ENCODE results near the gene CELSR2.

CELSR2 gene

DNA sequence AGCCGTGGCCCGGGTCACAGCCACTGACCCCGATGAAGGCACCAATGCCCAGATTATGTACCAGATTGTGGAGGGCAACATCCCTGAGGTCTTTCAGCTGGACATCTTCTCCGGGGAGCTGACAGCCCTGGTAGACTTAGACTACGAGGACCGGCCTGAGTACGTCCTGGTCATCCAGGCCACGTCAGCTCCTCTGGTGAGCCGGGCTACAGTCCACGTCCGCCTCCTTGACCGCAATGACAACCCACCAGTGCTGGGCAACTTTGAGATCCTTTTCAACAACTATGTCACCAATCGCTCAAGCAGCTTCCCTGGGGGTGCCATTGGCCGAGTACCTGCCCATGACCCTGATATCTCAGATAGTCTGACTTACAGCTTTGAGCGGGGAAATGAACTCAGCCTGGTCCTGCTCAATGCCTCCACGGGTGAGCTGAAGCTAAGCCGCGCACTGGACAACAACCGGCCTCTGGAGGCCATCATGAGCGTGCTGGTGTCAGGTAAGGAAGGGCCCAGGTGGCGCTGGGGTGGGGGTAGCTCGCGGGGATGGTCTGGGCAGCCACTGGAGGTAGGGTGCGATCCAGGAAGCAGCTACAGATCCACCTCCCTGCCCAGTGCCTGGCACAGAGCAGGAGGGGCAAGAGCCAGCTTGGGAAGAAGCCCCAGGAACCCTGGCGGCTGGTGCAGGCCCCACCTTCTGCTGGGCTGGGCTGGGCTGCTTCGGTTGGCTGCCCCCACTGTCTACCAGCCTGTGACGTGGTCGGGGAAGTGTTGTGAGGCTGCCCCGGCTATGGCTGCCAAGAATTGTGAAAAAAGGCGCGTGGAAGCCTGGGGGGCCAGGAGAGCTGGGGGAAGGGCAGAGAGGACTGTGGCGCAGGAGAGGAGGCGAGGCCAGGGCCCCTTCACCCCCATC lies 3.8 kb downstream of the CELSR2 start:
- H3K27ac Mint-ChIP-seq: no peak overlapping the region
- DNase-seq (ENCODE audit: low spot score in 2 of 2): peak in 1 of 2 donors; percentile 25
- peak overlapping the region; percentile 56 for H3K4me3 Mint-ChIP-seq
- no peaks in the 10 kb centered on the region for H3K9me3 Mint-ChIP-seq
- peak; percentile 70 for ATAC-seq (ENCODE audit: low read depth)
- peaks cover 17% of the 10 kb centered on the region for H3K4me1 Mint-ChIP-seq
- H3K27me3 Mint-ChIP-seq: peaks cover 20% of the 10 kb centered on the region
- H3K36me3 Mint-ChIP-seq: no peaks in the 10 kb centered on the region

DNA sequence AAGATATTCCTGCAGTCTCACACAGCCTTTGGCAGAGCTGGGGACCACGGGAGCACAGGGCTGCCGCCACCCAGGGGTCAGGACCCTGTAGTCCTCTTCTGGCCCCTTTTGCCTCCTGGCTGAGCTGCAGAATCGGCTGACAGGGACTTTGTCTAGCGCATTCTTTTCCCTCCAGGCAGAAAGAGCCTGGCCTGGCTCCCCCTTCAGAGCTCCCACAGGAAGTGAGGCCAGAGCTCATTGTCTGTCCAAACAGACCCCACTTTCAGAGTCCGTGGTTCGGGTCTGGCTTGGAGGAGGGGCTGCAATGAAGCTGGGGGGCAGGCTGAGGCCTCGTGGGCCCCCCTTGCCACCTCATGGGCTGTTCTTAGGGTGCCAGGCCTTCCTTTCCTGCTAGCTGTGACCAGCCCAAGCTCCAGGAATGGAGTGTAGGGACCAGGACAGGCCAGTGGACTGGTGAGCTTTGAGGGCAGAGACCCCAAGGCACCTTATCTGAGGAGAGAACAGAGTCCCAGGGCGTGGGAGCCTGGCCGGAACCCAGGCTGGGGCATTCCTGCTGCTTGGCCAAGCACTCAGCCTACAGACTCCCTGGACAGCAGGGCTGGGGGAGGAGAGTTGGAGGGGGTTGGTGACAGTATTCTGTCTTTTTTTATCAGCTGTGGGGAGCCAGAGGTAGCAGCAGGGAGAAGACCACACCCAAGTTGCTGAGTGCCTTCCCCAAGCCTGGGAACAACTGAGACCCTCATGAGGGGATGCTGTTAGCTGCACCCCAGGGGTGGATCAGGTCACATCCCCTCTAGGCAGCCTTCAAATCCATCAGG lies 4.7 kb downstream of the CELSR2 start:
- H3K4me1 Mint-ChIP-seq: peaks cover 15% of the 10 kb centered on the region
- no peaks in the 10 kb centered on the region for H3K36me3 Mint-ChIP-seq
- ATAC-seq (ENCODE audit: low read depth): no peak

DNA sequence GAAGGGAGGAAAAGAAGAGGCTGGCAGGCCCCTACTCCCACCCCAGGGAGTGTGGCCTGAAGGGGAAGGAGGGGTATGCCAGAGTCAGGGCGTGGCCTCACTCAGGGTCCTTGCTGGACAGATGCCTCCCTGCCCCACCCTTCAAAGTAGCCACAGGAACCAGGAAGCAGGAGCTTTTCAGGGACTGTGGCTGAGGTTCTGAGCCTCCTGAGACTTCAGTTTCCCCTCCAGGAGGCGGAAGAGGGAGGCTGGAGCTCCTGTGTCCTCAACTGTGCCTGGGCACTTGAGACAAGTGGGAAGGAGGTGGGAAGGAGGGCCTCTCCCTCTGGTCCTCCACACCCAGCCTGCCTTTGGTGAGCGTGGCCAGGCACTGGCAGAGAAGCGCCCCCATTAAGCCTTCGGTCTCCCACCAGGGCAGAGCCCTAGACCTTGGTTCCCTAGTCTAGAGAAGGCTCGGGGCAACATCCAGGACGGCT lies 5.3 kb downstream of the CELSR2 start:
- no peaks in the 10 kb centered on the region for H3K9me3 Mint-ChIP-seq
- DNase-seq (ENCODE audit: low spot score in 2 of 2) (no peak), ATAC-seq (ENCODE audit: low read depth) (no peak)
- no peak overlapping the region for H3K27ac Mint-ChIP-seq
- H3K27me3 Mint-ChIP-seq: peaks cover 20% of the 10 kb centered on the region
- no peak overlapping the region for H3K4me3 Mint-ChIP-seq
- H3K4me1 Mint-ChIP-seq: peaks cover 13% of the 10 kb centered on the region
- no peaks in the 10 kb centered on the region for H3K36me3 Mint-ChIP-seq

More for the DNA sequence above, 4.7 kb downstream of the CELSR2 start:
- DNase-seq (ENCODE audit: low spot score in 2 of 2): no peak
- Mint-ChIP-seq H3K4me3 (no peak overlapping the region), H3K27ac (no peak overlapping the region), H3K9me3 (no peaks in the 10 kb centered on the region), H3K27me3 (peaks cover 20% of the 10 kb centered on the region)

DNA sequence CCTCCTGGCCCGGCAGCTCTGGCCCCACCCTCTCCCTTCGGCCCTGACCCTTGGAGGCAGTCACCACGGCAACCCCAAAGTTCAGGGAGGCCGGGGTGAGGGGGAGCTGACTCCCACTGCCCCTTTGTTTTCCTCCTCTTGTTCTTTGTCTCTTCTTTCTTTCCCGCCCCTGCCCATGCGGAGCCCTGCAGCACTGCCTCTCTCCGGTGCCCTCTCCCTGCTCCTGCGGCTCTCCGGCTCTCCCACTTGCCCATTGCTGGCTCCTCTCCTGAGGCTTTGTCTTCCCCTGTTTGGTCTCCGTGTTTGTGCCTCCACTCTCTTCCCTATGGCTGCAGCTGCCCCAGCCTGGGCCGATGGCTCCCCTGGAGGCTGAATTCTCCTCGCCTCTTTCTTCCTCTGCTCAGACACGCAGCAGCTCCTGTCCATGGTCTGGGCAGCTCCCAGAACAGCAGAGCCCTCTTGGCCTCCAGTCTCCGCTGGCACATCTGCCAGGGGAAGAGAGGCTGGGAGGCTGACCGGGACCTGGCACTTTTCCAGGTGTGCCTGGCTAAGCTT lies 5.8 kb downstream of the CELSR2 start:
- H3K27me3 Mint-ChIP-seq: peaks cover 20% of the 10 kb centered on the region
- ATAC-seq (ENCODE audit: low read depth) (no peak), DNase-seq (ENCODE audit: low spot score in 2 of 2) (no peak)
- H3K4me1 Mint-ChIP-seq: peaks cover 13% of the 10 kb centered on the region
- no peaks in the 10 kb centered on the region for H3K36me3 Mint-ChIP-seq
- no peak overlapping the region for H3K27ac Mint-ChIP-seq
- no peak overlapping the region for H3K4me3 Mint-ChIP-seq
- no peaks in the 10 kb centered on the region for H3K9me3 Mint-ChIP-seq

DNA sequence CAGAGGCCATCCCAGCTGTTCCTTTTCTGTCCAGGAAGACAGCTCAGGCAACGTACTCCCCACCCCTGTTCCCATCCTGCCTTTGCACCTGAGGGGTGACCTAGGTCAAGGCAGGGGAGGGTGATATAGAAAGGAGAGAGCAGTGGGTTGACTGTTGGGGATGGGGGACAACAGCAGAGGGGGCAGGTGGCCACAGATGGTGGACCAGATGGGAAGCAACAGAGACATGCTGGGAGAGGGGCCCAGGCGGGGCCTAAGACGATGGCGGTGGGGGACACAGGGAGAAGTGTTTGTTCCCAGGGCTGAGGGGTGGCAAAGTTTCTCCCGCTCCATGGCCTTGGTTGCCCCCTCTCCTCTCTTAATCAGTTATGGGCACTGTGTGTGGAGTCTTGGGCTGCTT lies 6.3 kb downstream of the CELSR2 start:
- ATAC-seq (ENCODE audit: low read depth) (no peak), DNase-seq (ENCODE audit: low spot score in 2 of 2) (no peak)
- Mint-ChIP-seq H3K4me3 (no peak overlapping the region), H3K9me3 (no peaks in the 10 kb centered on the region), H3K4me1 (peaks cover 13% of the 10 kb centered on the region), H3K27ac (no peak overlapping the region), H3K36me3 (no peaks in the 10 kb centered on the region), H3K27me3 (peaks cover 19% of the 10 kb centered on the region)

DNA sequence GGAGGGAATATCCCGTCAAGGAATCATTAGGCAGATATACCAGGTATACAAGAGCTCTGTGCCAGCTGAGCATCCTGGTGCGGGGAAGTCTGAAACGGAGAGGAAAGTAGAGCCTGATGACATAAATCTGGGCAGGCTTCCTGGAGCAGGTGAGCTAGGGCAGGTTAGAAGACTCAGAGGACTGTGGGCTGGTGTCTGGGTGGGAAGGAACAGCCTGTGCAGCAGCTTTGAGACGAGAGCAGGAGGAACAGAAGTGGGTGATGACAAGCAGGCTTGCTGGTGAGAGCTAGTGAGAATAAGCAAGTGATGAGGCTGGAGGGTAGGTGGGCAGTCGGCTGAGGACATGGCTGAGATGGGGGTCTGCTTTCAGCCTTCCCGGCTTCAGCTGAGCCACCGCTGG lies 6.7 kb downstream of the CELSR2 start:
- DNase-seq (ENCODE audit: low spot score in 2 of 2): no peak
- Mint-ChIP-seq H3K4me3 (no peak overlapping the region), H3K27ac (no peak overlapping the region), H3K27me3 (peaks cover 16% of the 10 kb centered on the region), H3K4me1 (peaks cover 13% of the 10 kb centered on the region), H3K9me3 (no peaks in the 10 kb centered on the region), H3K36me3 (no peaks in the 10 kb centered on the region)
- no peak for ATAC-seq (ENCODE audit: low read depth)

DNA sequence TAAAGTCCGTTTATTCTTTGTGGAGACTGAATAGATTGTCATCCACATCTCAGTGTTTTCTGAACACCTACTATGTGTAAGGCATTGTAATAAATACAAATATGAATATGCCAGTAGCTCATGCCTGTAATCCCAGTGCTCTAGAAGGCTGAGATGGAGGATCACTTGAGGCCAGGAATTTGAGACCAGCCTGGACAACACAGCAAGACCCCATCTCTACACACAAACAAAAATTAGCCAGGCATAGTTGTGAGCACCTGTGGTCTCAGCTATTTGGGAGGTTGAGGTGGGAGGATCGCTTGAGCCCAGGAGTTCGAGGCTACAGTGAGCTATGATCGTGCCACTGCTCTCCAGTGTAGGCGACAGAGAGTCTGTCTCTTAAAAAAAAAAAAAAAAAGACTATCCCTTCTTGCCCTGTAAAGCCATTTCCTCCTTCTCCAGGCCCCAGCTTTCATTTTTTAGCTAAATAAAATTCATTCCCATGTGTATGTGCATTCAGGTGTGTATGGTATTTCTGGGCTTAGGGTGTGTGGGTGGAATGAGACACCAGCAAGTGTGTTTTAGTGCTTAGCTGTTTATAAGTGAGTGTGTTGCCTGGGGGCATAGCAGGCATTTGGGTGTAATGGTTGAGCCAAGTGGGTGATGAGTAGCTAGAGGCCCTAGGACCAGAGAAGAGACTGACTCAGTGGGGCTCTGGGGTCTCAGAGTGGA lies 7.8 kb downstream of the CELSR2 start:
- no peak overlapping the region for H3K4me3 Mint-ChIP-seq
- ATAC-seq (ENCODE audit: low read depth): no peak
- no peaks in the 10 kb centered on the region for H3K36me3 Mint-ChIP-seq
- no peak overlapping the region for H3K27ac Mint-ChIP-seq
- peaks cover 13% of the 10 kb centered on the region for H3K4me1 Mint-ChIP-seq
- DNase-seq (ENCODE audit: low spot score in 2 of 2): no peak
- H3K9me3 Mint-ChIP-seq: no peaks in the 10 kb centered on the region
- H3K27me3 Mint-ChIP-seq: peaks cover 12% of the 10 kb centered on the region

DNA sequence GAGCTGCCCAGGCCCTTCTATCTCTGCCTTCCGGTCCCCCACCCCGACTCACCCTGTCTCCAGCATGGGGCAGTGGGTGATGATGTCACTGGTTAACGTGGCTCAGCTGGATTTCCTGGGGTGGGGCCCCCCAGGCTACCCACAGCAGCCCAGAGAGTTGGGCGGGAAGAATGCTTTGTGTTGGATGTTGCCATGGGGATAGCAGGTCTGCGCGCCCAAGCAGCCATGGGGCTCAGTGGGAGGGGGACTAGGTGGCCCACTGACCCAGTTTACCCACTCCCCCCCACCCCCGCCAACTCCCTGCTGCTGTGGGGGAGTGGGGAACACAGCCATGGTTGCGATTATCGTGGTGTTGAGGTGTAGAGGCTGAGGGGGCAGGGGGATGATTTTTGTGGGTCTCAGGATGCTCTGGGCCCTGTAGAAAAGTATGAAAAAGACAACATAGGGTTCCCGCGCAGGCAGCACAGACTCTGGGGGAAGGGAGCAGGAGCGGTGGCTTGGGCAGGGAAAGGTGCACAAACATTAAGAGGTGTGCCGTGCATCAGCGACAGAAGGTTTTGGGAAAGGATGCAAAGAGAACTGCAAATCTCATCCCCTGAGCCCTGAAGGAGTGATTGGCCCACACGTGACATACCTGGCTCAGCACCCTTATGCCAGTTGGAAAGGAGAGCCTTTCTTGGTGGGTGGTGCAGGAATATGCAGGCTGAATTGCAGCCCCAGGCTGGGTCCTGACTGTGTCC lies 8.5 kb downstream of the CELSR2 start:
- Mint-ChIP-seq H3K4me3 (no peak overlapping the region), H3K27ac (no peak overlapping the region), H3K27me3 (peaks cover 10% of the 10 kb centered on the region), H3K9me3 (no peaks in the 10 kb centered on the region), H3K36me3 (no peaks in the 10 kb centered on the region), H3K4me1 (peaks cover 10% of the 10 kb centered on the region)
- DNase-seq (ENCODE audit: low spot score in 2 of 2): no peak
- ATAC-seq (ENCODE audit: low read depth): no peak

DNA sequence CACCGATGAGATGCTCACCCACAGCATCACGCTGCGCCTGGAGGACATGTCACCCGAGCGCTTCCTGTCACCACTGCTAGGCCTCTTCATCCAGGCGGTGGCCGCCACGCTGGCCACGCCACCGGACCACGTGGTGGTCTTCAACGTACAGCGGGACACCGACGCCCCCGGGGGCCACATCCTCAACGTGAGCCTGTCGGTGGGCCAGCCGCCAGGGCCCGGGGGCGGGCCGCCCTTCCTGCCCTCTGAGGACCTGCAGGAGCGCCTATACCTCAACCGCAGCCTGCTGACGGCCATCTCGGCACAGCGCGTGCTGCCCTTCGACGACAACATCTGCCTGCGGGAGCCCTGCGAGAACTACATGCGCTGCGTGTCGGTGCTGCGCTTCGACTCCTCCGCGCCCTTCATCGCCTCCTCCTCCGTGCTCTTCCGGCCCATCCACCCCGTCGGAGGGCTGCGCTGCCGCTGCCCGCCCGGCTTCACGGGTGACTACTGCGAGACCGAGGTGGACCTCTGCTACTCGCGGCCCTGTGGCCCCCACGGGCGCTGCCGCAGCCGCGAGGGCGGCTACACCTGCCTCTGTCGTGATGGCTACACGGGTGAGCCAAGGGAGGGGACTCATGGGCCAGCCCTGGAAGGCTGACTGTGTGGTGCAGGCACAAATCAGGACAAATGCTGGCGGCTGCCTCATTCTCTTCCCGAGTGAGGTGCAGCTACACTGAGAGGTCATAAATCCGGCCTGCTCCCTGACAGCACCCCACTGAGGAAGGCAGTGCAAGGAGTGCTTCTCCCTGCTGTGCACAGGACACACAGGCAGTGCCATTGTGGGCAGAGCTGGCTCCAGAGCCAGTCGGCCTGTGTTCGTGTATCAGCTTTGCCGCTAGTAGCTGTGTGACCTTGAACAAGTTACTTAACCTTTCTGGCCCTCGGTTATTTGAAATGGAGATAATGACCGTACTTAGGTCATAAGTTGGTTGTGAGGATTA lies 9.4 kb downstream of the CELSR2 start:
- H3K27me3 Mint-ChIP-seq: peaks cover 12% of the 10 kb centered on the region
- H3K4me3 Mint-ChIP-seq: no peak overlapping the region
- ATAC-seq (ENCODE audit: low read depth) (no peak), DNase-seq (ENCODE audit: low spot score in 2 of 2) (no peak)
- H3K9me3 Mint-ChIP-seq: no peaks in the 10 kb centered on the region
- H3K4me1 Mint-ChIP-seq: peaks cover 7% of the 10 kb centered on the region
- no peak overlapping the region for H3K27ac Mint-ChIP-seq
- no peaks in the 10 kb centered on the region for H3K36me3 Mint-ChIP-seq

DNA sequence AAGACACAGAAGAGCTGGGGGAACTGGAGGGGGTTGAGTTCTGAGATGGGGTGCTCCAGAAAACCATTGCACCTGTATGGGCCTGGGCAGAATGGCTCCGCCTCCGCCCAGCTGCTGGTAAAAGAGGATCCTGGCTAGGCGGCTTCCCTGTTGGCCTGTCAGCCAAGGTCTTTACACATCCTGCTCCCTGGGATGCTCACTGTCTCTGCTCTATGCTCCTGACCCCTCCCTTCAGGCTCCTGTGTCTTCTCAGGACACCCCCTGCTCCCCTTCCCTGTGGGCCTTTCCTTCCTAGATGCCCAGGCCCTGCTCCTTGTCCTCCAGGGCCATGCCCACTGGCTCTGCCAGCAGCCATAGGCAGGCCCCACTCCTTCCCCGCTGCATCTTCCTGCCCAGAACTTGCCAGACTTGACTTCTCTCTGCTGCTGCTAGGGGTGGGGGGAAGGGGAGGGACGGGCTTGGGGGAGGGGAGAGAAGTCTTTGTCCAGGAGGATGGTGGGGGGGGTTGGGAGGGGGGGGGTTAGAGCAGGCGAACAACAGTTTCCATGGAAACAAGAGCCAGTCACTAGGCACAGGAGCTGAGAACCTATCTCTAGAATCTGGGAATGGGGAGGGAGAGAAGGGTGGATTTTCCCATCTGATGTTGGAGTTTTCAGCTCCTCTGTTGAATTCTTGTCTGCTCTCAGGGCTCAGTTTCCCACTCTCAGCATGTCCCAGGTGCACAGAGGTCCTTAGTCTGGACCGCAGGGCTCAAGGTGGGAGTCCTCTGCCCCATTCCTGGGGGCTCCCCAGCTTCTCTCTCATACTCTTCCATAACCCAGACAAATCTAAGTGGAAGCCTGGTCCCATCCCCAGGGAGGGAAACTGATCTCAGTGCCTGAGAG lies 10.6 kb downstream of the CELSR2 start:
- H3K36me3 Mint-ChIP-seq: no peaks in the 10 kb centered on the region
- H3K27ac Mint-ChIP-seq: no peak overlapping the region
- no peak overlapping the region for H3K4me3 Mint-ChIP-seq
- H3K9me3 Mint-ChIP-seq: no peaks in the 10 kb centered on the region
- peaks cover 12% of the 10 kb centered on the region for H3K27me3 Mint-ChIP-seq
- no peak for ATAC-seq (ENCODE audit: low read depth)
- no peak for DNase-seq (ENCODE audit: low spot score in 2 of 2)
- H3K4me1 Mint-ChIP-seq: peaks cover 7% of the 10 kb centered on the region

DNA sequence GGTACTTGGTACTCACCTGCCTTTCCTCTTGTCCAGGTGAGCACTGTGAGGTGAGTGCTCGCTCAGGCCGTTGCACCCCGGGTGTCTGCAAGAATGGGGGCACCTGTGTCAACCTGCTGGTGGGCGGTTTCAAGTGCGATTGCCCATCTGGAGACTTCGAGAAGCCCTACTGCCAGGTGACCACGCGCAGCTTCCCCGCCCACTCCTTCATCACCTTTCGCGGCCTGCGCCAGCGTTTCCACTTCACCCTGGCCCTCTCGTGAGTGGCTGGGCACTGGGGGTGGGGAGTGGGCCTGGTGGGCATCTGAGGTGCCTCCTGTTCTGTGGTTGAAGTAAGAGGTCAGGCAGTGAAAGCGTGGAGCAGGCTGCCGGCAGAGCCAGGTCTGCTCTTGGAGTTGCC lies 11.7 kb downstream of the CELSR2 start:
- H3K27me3 Mint-ChIP-seq: peaks cover 6% of the 10 kb centered on the region
- no peaks in the 10 kb centered on the region for H3K36me3 Mint-ChIP-seq
- ATAC-seq (ENCODE audit: low read depth) (no peak), DNase-seq (ENCODE audit: low spot score in 2 of 2) (no peak)
- peaks cover 4% of the 10 kb centered on the region for H3K4me1 Mint-ChIP-seq
- H3K27ac Mint-ChIP-seq: no peak overlapping the region
- no peak overlapping the region for H3K4me3 Mint-ChIP-seq
- no peaks in the 10 kb centered on the region for H3K9me3 Mint-ChIP-seq
